Astrocyte (in vitro differentiated cells and primary cell): ENCODE data around the gene ARHGAP6. TPM values are rescaled to one million over a fixed set of nuclear protein-coding genes. Genes with fewer than 3 reads are reported as not detected.

Source experiments
- DNase-seq: peaks from one replicate; pipeline ENCODE4 v3.0.0-alpha.2; 2010; ENCODE audit warnings: low read depth
- FAIRE-seq: peaks from 2 replicates; lab custom pipeline; 2011; peaks lifted over from hg19 to GRCh38; lab: Jason Lieb, UNC
- H2AFZ ChIP-seq: 2 replicates; pipeline ENCODE4 v1.6.0; 2012; ENCODE audit warnings: low read depth, low read length, inconsistent platforms
- H3K27ac ChIP-seq: 2 replicates; pipeline ENCODE4 v1.5.1; 2011; ENCODE audit warnings: low read depth, low read length, inconsistent platforms
- H3K27me3 ChIP-seq: 2 replicates; pipeline ENCODE4 v1.6.0; 2011; ENCODE audit warnings: low read length, inconsistent platforms; ENCODE audit not compliant: insufficient read depth
- H3K36me3 ChIP-seq: 2 replicates; pipeline ENCODE4 v1.5.1; 2011; ENCODE audit warnings: low read length, inconsistent platforms; ENCODE audit not compliant: insufficient read depth
- H3K4me1 ChIP-seq: 2 replicates; pipeline ENCODE4 v1.5.1; 2011; ENCODE audit warnings: low read length, inconsistent platforms; ENCODE audit not compliant: insufficient read depth
- H3K4me2 ChIP-seq: 2 replicates; pipeline ENCODE4 v1.6.0; 2012; ENCODE audit warnings: low read length, inconsistent platforms
- H3K4me3 ChIP-seq: 2 replicates; pipeline ENCODE4 v1.5.1; 2011; ENCODE audit warnings: low read depth, mild to moderate bottlenecking, low read length, inconsistent platforms; ENCODE audit not compliant: insufficient read depth
- H3K79me2 ChIP-seq: 2 replicates; pipeline ENCODE4 v1.6.0; 2012; ENCODE audit warnings: mild to moderate bottlenecking, low read length, inconsistent platforms; ENCODE audit not compliant: insufficient read depth
- H3K9ac ChIP-seq: 2 replicates; pipeline ENCODE4 v1.6.0; 2012; ENCODE audit warnings: mild to moderate bottlenecking, low read length, inconsistent platforms
- H3K9me3 ChIP-seq: 2 replicates; pipeline ENCODE4 v1.5.1; 2012; ENCODE audit warnings: low read depth, mild to moderate bottlenecking, low read length, inconsistent platforms; ENCODE audit not compliant: insufficient read depth
- H4K20me1 ChIP-seq: 2 replicates; pipeline ENCODE4 v1.6.0; 2012; ENCODE audit warnings: low read length, inconsistent platforms; ENCODE audit not compliant: insufficient read depth
- H3K27ac Mint-ChIP-seq: one replicate; pipeline ENCODE4 v1.8.0; 2021; ENCODE audit warnings: mild to moderate bottlenecking, mixed read lengths; ENCODE audit not compliant: unreplicated experiment
- H3K27me3 Mint-ChIP-seq: one replicate; pipeline ENCODE4 v1.8.0; 2021; ENCODE audit warnings: low read depth, mixed read lengths; ENCODE audit not compliant: unreplicated experiment
- H3K36me3 Mint-ChIP-seq: one replicate; pipeline ENCODE4 v1.8.0; 2021; ENCODE audit warnings: low read depth, mixed read lengths; ENCODE audit not compliant: unreplicated experiment
- H3K4me1 Mint-ChIP-seq: one replicate; pipeline ENCODE4 v1.8.0; 2021; ENCODE audit warnings: low read depth, mixed read lengths; ENCODE audit not compliant: unreplicated experiment
- H3K4me3 Mint-ChIP-seq: one replicate; pipeline ENCODE4 v1.8.0; 2021; ENCODE audit warnings: mild to moderate bottlenecking, moderate library complexity, mixed read lengths; ENCODE audit not compliant: unreplicated experiment
- H3K9me3 Mint-ChIP-seq: one replicate; pipeline ENCODE4 v1.8.0; 2021; ENCODE audit warnings: mild to moderate bottlenecking, mixed read lengths; ENCODE audit not compliant: unreplicated experiment
- CTCF ChIP-seq: IDR thresholded peaks from 2 replicates; pipeline ENCODE4 v1.5.1; 2011; ENCODE audit warnings: low read depth, mild to moderate bottlenecking, inconsistent platforms, low read length, moderate library complexity; ENCODE audit not compliant: insufficient read depth
- EZH2 ChIP-seq: IDR thresholded peaks from 2 replicates; pipeline ENCODE4 v1.6.1; 2012; ENCODE audit warnings: mild to moderate bottlenecking, low read length, inconsistent platforms; ENCODE audit not compliant: insufficient read depth
- total RNA-seq: library from RNA; stranded (reverse); gene quantifications from 2 replicates; pipeline ENCODE4 v1.2.1, GENCODE V29; 2021

The ARHGAP6 gene
- total RNA-seq, 1 donor from 2014 or later, result 0.30 TPM

- H3K36me3 Mint-ChIP-seq, result no peaks in the 10 kb centered on the region
- no peaks in the 10 kb centered on the region for H3K27me3 Mint-ChIP-seq
- no peaks in the 10 kb centered on the region for H3K9me3 ChIP-seq
- no peak overlapping the region for H3K4me3 ChIP-seq
- no peak overlapping the region for H3K4me3 Mint-ChIP-seq
- no peaks in the 10 kb centered on the region for H3K4me1 ChIP-seq
- H3K27me3 ChIP-seq, result no peaks in the 10 kb centered on the region
- H3K36me3 ChIP-seq, result no peaks in the 10 kb centered on the region
- H2AFZ ChIP-seq, result no peak overlapping the region
- TF ChIP-seq CTCF (no peak), EZH2 (no peak)
- no peaks in the 10 kb centered on the region for H4K20me1 ChIP-seq
- no peaks in the 10 kb centered on the region for H3K4me1 Mint-ChIP-seq
- no peak for DNase-seq
- peak; percentile 74 for FAIRE-seq
- H3K4me2 ChIP-seq, result no peak overlapping the region
- H3K27ac Mint-ChIP-seq, result no peak overlapping the region
- no peak overlapping the region for H3K9ac ChIP-seq
- H3K9me3 Mint-ChIP-seq, result no peaks in the 10 kb centered on the region
- no peak overlapping the region for H3K27ac ChIP-seq
- H3K79me2 ChIP-seq, result no peaks in the 10 kb centered on the region
Measured at GRCh38 chrX:11606408-11606807, 59.3 kb downstream of the ARHGAP6 start.

- TF ChIP-seq EZH2 (no peak), CTCF (no peak)
- no peaks in the 10 kb centered on the region for H3K4me1 Mint-ChIP-seq
- no peak overlapping the region for H3K27ac Mint-ChIP-seq
- Histone ChIP-seq H3K27me3 (no peaks in the 10 kb centered on the region), H3K9ac (no peak overlapping the region), H2AFZ (no peak overlapping the region), H3K9me3 (no peaks in the 10 kb centered on the region), H3K4me3 (no peak overlapping the region), H3K79me2 (no peaks in the 10 kb centered on the region), H3K4me1 (no peaks in the 10 kb centered on the region), H4K20me1 (no peaks in the 10 kb centered on the region), H3K36me3 (no peaks in the 10 kb centered on the region), H3K27ac (no peak overlapping the region), H3K4me2 (no peak overlapping the region)
- H3K27me3 Mint-ChIP-seq, result peaks cover 4% of the 10 kb centered on the region
- H3K4me3 Mint-ChIP-seq, result no peak overlapping the region
- no peaks in the 10 kb centered on the region for H3K36me3 Mint-ChIP-seq
- H3K9me3 Mint-ChIP-seq, result no peaks in the 10 kb centered on the region
- FAIRE-seq, result no peak
- no peak for DNase-seq
Measured at GRCh38 chrX:11600578-11600977, 65.1 kb downstream of the ARHGAP6 start.

- H3K9ac ChIP-seq, result no peak overlapping the region
- H3K4me1 ChIP-seq, result no peaks in the 10 kb centered on the region
- no peak overlapping the region for H3K4me2 ChIP-seq
- Mint-ChIP-seq H3K27ac (no peak overlapping the region), H3K4me1 (no peaks in the 10 kb centered on the region), H3K9me3 (no peaks in the 10 kb centered on the region), H3K36me3 (no peaks in the 10 kb centered on the region), H3K4me3 (no peak overlapping the region), H3K27me3 (peaks cover 4% of the 10 kb centered on the region)
- no peaks in the 10 kb centered on the region for H3K36me3 ChIP-seq
- H3K79me2 ChIP-seq, result no peaks in the 10 kb centered on the region
- H3K27ac ChIP-seq, result no peak overlapping the region
- no peak for TF ChIP-seq CTCF
- TF ChIP-seq EZH2, result no peak
- H3K4me3 ChIP-seq, result no peak overlapping the region
- H3K27me3 ChIP-seq, result no peaks in the 10 kb centered on the region
- H4K20me1 ChIP-seq, result no peaks in the 10 kb centered on the region
- peak; percentile 22 for DNase-seq
- no peaks in the 10 kb centered on the region for H3K9me3 ChIP-seq
- H2AFZ ChIP-seq, result no peak overlapping the region
- peak; percentile 84 for FAIRE-seq
Measured at GRCh38 chrX:11597479-11597878, 68.2 kb downstream of the ARHGAP6 start.
